GM18909 (cell line): ENCODE results near the gene TESMIN.

Experiments
- ATAC-seq: cut with Tn5 transposase; IDR thresholded peaks from one replicate; pipeline ENCODE4 v1.9.1; 2021; ENCODE audit warnings: mild to moderate bottlenecking; ENCODE audit not compliant: unreplicated experiment, poor library complexity

TESMIN gene

DNA sequence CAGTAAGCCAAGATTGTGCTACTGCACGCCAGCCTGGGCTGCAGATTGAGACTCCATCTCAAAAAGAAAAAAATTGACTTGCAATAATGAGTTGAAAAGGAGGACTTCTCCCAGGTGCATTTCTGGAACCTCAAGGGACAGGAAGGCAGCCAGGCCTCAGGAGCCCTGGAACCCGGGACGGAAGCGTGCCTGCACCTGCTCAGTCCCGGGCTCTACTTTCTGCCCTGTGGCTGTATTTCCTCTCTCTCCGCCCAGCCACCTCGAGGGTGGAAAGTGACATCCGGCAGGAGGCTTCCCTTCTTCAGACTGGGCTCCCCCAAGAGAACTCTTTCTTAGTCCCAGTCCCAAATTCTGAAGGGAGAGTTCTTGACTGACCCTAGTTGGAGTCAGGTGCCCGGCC, 87.2 kb downstream of the TESMIN start:
- ATAC-seq: no peak

- no peak for ATAC-seq
Observed at GRCh38 chr11:68663482-68664010, 87.8 kb downstream of the TESMIN start.

DNA sequence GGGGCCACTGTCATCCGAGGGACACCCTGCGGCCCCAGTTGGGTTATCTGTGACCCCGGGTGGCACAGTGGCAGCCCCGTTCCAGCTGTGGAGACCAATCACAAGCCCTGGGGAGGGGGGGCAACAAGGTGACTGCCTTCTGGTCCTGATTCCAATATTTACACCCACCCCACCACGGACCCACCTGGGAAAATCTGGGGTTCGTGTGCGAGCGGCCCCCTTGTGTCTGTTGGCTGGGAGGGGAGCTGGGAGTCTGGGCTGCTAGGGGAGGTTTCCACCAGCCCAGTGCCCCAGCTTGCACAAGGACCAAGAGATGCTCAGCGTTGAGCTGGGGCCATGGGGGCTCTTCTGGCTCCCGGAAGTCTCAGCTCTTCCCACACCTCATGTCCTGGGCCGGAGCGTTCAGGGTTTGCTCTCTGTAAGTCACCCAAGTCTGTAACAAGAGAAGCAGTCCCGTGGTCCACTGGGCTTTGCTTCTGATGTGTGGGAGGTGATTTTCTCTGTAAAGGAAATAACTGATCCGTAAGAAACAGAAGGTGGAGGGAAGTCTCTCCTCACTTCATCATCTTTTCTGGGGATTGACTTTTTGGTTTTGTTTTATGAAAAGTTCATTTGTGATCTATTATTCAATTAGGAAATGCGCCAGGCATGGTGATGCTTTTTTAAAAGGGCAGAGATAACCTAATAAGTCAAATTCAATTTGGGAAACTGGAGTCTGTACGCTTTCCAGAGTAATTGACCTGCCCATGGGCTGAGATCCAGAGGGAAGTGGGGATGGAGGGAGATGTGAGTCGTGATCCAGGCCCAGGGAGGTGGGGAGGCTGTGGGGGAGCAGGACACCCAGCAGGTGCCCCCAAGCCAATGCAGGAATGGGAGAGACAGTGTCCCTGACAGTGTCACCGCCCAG, 89.4 kb downstream of the TESMIN start:
- no peak for ATAC-seq

DNA sequence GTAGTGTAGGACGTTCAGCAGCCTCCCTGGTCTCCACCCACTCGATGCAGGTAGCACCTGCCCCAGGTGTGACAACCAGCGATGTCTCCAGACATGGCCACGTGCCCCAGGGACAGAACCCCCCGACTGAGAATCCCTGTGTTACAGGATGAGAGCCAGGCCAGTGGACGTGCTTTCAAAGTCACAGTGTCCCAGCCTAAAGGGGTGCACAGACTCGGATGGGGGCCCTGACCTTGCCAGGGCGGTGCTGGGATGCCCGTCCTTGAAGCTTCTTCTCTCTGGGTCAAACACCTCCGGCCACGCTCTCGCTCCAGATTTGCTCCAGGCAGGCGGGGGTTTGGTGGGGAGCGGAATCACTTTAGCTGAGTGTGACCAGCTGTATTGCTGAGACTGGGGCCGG, 90.3 kb downstream of the TESMIN start:
- no peak for ATAC-seq

- ATAC-seq: no peak
Observed at GRCh38 chr11:68660066-68660810, 91.1 kb downstream of the TESMIN start.

DNA sequence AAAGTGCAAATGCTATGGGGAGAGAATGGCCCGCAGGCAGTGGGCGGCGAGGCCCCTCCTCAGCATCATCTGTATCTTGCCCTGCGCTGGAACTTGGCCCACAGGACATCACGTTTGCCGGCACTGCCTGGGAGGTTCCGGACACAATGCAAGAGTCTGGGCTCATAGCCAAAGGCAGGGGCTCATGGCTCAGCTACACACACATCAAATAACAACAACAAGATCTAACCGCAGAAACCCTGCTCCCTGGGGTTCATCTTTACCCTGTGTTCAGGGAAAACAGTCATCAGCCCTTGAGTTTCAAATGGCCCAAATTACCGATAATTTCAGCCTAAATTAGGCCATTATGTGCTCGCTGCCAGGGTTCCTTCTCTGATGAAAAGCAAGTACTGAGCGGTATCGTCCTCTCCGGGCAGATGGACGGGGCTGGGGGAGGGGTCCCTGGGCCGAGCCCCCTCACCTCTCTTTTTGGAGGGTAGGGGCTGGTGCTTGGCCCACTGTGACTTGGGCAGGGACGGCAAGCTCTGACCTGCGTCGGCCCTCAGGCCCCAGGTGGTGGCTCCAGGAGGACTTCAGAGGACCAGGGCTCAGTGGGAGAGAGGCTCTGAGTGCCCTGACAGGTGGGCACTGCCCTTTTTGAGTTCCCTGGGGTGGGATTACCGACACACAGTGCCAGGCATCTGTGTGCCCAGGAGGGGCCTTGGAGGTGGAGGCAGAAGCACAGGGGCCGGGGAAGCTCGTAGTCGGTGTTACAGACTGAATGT, 92.0 kb downstream of the TESMIN start:
- ATAC-seq: no peak

GRCh38 chr11:68658661-68659060, 92.7 kb downstream of the TESMIN start:
- no peak for ATAC-seq

GRCh38 chr11:68658097-68658496, 93.2 kb downstream of the TESMIN start:
- ATAC-seq: no peak
